BJ (cell line): ENCODE results near the gene SHISA8. TPM values are rescaled to one million over a fixed set of nuclear protein-coding genes. Genes with fewer than 3 reads are reported as not detected.

Source experiments
- CTCF ChIA-PET: fragments of 350-600 bp; formaldehyde crosslinking; extraction: SDS; loops from one replicate; lab custom pipeline; 2021; ENCODE audit warnings: antibody characterized with exemption, inconsistent platforms; lab: Yijun Ruan, JAX
- POLR2A ChIA-PET: fragments of 300-600 bp; sonication (Branson Sonifier 250); formaldehyde crosslinking; extraction: SDS; loops from one replicate; lab custom pipeline; 2021; ENCODE audit warnings: antibody characterized with exemption; lab: Charles Lee
- DNase-seq: peaks from one replicate; pipeline ENCODE4 v3.0.0-alpha.2; 2011; ENCODE audit warnings: low read depth
- H3K27me3 ChIP-seq: 2 replicates; pipeline ENCODE4 v1.6.0; 2011; ENCODE audit warnings: low read length; ENCODE audit not compliant: control insufficient read depth, insufficient read depth
- H3K36me3 ChIP-seq: 2 replicates; pipeline ENCODE4 v1.5.1; 2011; ENCODE audit warnings: low read length; ENCODE audit not compliant: control insufficient read depth, insufficient read depth
- H3K4me3 ChIP-seq: 2 replicates; pipeline ENCODE4 v1.5.1; 2011; ENCODE audit warnings: low read depth, mild to moderate bottlenecking, control low read depth, low read length
- polyA plus RNA-seq: library from polyadenylated mRNA; depleted of rRNA; stranded (reverse); fragments of >200 nt; gene quantifications from 2 replicates; pipeline ENCODE4 v1.2.3, GENCODE V29; 2011
- TF ChIP-seq, protein P1 (sequence below): IDR thresholded peaks from 2 replicates; pipeline ENCODE4 v1.5.1; 2011; ENCODE audit warnings: low read depth, mild to moderate bottlenecking, control low read depth, inconsistent platforms, low read length, moderate library complexity; ENCODE audit not compliant: insufficient read depth

Gene SHISA8
- polyA plus RNA-seq, 1 experiment = not detected

GRCh38 chr22:41928593-41929417 is 13.9 kb upstream of the SHISA8 start:
- peaks cover 8% of the 10 kb centered on the region; the same call in 1 of the 2 replicates for H3K27me3 ChIP-seq
- ChIA-PET POLR2A (no interaction called here), CTCF (interaction anchor here (1.7 to 4.8 kb wide), 2 partner anchors 11 to 106 kb away, joined by 5 to 40 read pairs; no protein-coding TSS in a partner anchor)
- H3K4me3 ChIP-seq = no peak overlapping the region
- TF ChIP-seq, protein P1, sequence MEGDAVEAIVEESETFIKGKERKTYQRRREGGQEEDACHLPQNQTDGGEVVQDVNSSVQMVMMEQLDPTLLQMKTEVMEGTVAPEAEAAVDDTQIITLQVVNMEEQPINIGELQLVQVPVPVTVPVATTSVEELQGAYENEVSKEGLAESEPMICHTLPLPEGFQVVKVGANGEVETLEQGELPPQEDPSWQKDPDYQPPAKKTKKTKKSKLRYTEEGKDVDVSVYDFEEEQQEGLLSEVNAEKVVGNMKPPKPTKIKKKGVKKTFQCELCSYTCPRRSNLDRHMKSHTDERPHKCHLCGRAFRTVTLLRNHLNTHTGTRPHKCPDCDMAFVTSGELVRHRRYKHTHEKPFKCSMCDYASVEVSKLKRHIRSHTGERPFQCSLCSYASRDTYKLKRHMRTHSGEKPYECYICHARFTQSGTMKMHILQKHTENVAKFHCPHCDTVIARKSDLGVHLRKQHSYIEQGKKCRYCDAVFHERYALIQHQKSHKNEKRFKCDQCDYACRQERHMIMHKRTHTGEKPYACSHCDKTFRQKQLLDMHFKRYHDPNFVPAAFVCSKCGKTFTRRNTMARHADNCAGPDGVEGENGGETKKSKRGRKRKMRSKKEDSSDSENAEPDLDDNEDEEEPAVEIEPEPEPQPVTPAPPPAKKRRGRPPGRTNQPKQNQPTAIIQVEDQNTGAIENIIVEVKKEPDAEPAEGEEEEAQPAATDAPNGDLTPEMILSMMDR = no peak
- no peaks in the 10 kb centered on the region for H3K36me3 ChIP-seq
- no peak for DNase-seq

GRCh38 chr22:41927813-41928212 is 12.9 kb upstream of the SHISA8 start:
- peaks cover 10% of the 10 kb centered on the region; the same call in 1 of the 2 replicates for H3K27me3 ChIP-seq
- ChIA-PET POLR2A (no interaction called here), CTCF (interaction anchor here (1.1 to 4.8 kb wide), 3 partner anchors 12 to 105 kb away, joined by 3 to 40 read pairs (median 5); partner anchors contain the start of gene CENPM)
- TF ChIP-seq, protein P1 = no peak
- no peak for DNase-seq
- no peaks in the 10 kb centered on the region for H3K36me3 ChIP-seq
- no peak overlapping the region for H3K4me3 ChIP-seq

DNA sequence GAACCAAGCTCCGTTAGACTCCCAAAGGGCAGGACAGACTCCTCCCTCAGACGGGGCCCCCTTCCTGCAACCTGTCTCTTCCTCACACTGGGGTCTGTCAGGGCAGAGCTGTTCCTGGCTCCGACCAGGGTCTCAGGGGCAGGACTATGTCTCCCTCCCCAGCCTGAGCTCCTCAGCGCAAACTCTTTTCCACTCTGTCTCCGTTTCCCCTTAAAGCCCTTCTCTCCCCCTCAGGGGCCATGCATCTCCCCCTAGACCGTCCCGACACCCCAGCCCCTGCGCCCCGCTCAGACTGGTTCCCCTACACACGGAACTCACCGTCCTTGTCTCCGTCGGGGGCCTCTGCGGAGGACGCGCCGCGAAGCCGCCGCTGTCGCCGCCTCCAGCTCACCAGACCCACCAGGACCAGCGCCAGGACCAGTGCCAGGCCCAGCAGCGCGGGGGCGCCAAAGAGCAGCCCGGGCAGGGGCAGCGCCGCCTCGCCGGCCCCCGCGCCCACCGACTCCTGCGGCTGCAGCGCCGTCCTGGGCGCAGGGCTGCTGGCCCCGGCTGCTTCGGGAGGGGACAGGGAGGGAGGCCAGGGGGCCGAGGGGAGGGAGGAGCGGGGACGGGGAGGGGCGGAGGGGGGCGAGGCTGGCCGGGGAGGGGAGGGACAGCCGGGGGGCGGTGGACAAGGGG is 11.0 kb upstream of the SHISA8 start:
- peak overlapping the region; percentile 33 for H3K4me3 ChIP-seq
- peaks cover 10% of the 10 kb centered on the region; the same call in 1 of the 2 replicates for H3K27me3 ChIP-seq
- POLR2A ChIA-PET = interaction anchor here (0.5 kb wide), 1 partner anchor 9 kb away, joined by 4 read pairs; no protein-coding TSS in a partner anchor
- no peak for DNase-seq
- CTCF ChIA-PET = interaction anchor here (0.6 to 4.8 kb wide), 18 partner anchors 8 to 830 kb away, joined by 3 to 40 read pairs (median 4); partner anchors contain the start of genes CCDC134, CENPM and SHISA8
- TF ChIP-seq, protein P1 = peak; percentile 61
- no peaks in the 10 kb centered on the region for H3K36me3 ChIP-seq

GRCh38 chr22:41923595-41924276 is 8.9 kb upstream of the SHISA8 start:
- Histone ChIP-seq H3K27me3 (peaks cover 10% of the 10 kb centered on the region; the same call in 1 of the 2 replicates), H3K4me3 (no peak overlapping the region), H3K36me3 (no peaks in the 10 kb centered on the region)
- TF ChIP-seq, protein P1 = no peak
- DNase-seq = no peak
- POLR2A ChIA-PET = no interaction called here
- CTCF ChIA-PET = interaction anchor here (0.6 to 2.8 kb wide), 6 partner anchors 16 to 226 kb away, joined by 3 to 8 read pairs (median 4); no protein-coding TSS in a partner anchor
